GM12875 (cell line): ENCODE results near the gene RPL32.

Experiments used
- H3K4me3 ChIP-seq: one replicate; pipeline ENCODE4 v1.5.1; 2011; ENCODE audit warnings: low read depth, low read length, control low read depth
- CTCF ChIP-seq: IDR thresholded peaks from 2 replicates; pipeline ENCODE4 v1.5.1; 2011; ENCODE audit warnings: low read depth, mild to moderate bottlenecking, control low read depth, inconsistent platforms, low read length, moderate library complexity, borderline replicate concordance; ENCODE audit not compliant: insufficient read depth

RPL32 gene

GRCh38 chr3:12812812-12813211 is 28.6 kb downstream of the RPL32 start:
- no peak for TF ChIP-seq CTCF
- H3K4me3 ChIP-seq, result no peak overlapping the region

DNA sequence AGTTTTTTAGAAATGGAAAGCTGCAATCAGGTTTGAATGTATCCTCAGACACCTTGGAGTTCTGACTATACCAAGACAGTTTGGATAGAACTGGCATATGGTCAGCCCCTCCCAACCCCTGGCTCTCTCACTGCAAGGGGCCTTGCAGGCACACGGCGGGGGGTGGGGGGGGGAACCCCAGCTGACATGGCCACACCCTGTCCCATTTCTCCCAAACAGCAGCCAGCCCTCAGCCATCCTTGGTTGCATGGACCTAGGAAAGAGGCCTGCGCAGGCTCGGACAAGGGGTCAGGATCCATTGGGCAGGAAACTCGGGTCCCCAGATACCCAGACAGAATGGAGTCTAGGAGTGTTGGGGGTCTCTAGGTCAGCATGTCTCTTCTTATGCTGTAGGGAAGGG is 30.4 kb downstream of the RPL32 start:
- H3K4me3 ChIP-seq, result no peak overlapping the region
- TF ChIP-seq CTCF, result no peak

DNA sequence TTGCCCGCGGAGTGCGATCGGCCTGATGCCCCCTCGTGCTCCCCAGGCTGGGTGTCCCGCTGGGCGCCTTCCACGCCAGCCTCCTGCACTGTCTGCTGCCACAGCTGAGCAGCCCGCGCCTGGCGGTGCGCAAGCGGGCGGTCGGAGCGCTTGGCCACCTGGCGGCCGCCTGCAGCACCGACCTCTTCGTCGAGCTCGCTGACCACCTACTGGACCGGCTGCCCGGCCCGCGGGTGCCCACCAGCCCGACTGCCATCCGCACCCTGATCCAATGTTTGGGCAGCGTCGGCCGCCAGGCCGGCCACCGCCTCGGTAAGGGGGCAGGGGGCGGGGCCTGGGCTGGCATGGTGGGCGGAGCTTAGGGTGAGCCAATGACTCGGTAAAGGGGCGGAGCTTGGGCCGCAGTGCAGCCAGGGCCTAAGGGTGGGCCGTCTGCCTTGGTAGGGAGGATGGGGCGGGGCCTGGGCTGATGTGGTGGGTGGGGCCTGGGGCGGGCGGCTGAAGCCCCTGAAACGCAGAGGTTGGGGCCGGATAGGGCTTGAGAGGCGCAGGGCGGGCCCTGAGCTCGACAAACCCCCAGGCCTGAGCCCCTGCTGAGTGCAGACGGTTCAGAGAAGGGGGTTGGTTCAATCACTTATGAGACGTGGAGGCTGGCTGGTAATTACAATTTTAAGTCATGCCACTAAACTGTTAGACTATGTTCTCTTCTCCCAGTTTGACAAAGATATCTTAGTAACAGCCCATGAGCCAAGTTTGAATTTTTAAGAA is 31.2 kb downstream of the RPL32 start:
- peak; percentile 88 for TF ChIP-seq CTCF
- H3K4me3 ChIP-seq, result peak overlapping the region; percentile 37

DNA sequence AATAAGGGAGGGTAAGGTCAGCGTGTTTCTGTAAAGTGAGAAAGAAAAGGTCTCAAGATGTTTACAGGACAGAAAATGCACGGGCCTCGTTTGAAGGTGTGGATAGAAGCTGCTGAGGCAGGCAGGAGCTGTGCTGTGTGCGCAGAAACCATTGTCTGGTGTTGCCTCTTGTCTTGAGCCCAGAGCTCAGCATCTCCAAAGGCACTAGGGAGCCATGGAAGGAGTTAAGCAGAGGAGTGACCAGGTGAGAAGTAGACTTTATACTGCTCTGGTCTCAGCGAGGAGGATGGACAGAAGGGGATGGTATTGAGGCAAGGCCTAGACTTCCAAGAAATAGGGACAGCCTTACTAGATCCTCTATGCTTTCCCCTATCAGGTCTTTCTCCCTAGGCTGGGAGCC is 31.9 kb downstream of the RPL32 start:
- no peak for TF ChIP-seq CTCF
- no peak overlapping the region for H3K4me3 ChIP-seq

DNA sequence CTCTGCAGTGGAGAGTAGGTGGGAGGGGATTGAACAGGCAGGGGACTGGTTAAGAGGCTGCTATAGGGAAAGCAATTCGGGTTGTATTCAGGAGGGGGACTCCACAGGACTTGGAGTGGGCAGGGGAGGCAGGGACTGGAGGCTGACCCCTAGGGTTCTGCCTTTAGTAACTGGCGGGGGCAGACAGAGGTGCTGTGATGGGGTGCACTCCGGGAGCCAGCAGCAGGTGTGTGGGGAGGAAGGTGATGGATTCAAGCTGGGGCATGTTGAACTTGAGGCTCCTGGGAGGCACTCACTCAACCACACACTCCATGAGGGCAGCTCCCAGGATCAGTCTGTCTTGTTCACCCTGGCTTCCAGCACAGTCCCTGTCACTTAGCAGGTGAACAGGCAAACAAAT is 32.4 kb downstream of the RPL32 start:
- no peak for TF ChIP-seq CTCF
- H3K4me3 ChIP-seq, result no peak overlapping the region

DNA sequence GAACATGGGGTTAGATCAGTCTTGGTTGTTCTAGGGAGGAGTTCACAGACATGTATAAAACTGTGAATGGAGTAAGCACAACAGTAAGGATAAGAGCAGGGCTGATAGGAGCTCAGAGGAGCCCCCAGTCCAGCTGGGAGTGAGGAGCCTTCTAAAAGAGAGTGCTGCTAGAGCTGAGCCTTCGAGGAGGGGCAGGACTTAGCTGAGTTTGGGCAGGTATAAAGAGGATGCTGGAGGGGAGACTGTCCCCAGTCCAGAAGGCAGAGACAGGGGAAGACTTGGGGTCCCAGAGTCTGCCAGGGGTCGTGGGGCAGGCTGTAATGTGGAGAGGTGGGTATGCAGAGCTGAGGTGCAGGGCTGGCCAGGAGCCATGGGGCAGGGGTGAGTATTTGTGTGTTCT is 32.8 kb downstream of the RPL32 start:
- no peak overlapping the region for H3K4me3 ChIP-seq
- no peak for TF ChIP-seq CTCF

- no peak for TF ChIP-seq CTCF
- H3K4me3 ChIP-seq, result no peak overlapping the region
These were observed 33.6 kb downstream of the RPL32 start for GRCh38 chr3:12807601-12808359.
